Cardiac fibroblast (primary cell): ENCODE data around the gene PPP2R3B.
"Not testable (repeated sequence)": the region's sequence is repeated elsewhere in the genome, so short reads cannot be mapped to it uniquely, and the experiment has no call there.

Experiments used
- DNase-seq, 2 donors: peaks; one replicate each; pipeline versions ENCODE4 v3.0.0 to v3.0.0-alpha.2; 2010; ENCODE audit warnings: low read depth in 2 of 2
- H3K4me3 ChIP-seq, 2 donors: replicated peaks in 1 of 2; 1 replicate in 1 of 2; 2 replicates in 1 of 2; pipeline ENCODE4 v1.5.1; 2011; ENCODE audit warnings: low read depth in 2 of 2, low read length in 2 of 2, mild to moderate bottlenecking in 2 of 2, moderate library complexity in 1 of 2
- CTCF ChIP-seq: IDR thresholded peaks from one replicate; pipeline ENCODE4 v1.5.1; 2011; ENCODE audit warnings: low read depth, mild to moderate bottlenecking, low read length, inconsistent platforms

Gene PPP2R3B

GRCh38 chrX:390459-390858 is 3.8 kb upstream of the PPP2R3B start:
- DNase-seq: no peak
- no peak for TF ChIP-seq CTCF
- no peak overlapping the region for H3K4me3 ChIP-seq

GRCh38 chrX:389021-389441 is 2.3 kb upstream of the PPP2R3B start:
- no peak for TF ChIP-seq CTCF
- DNase-seq: no peak

GRCh38 chrX:387729-388128 is 1.0 kb upstream of the PPP2R3B start:
- no peak for TF ChIP-seq CTCF
- peak overlapping the region; percentile 47 to 92 for H3K4me3 ChIP-seq
- no peak for DNase-seq

More at GRCh38 chrX:389021-389441, 2.3 kb upstream of the PPP2R3B start:
- no peak overlapping the region for H3K4me3 ChIP-seq

GRCh38 chrX:386239-386767 is 404 bp downstream of the PPP2R3B start:
- TF ChIP-seq CTCF: no peak
- DNase-seq: no peak
- H3K4me3 ChIP-seq: peak overlapping the region; percentile 89 to 92

GRCh38 chrX:385736-386135 is 971 bp downstream of the PPP2R3B start:
- DNase-seq: not testable (repeated sequence)
- H3K4me3 ChIP-seq: peak overlapping the region; percentile 89 to 92

GRCh38 chrX:384861-385260 is 1.8 kb downstream of the PPP2R3B start:
- DNase-seq: no peak
- TF ChIP-seq CTCF: no peak
- H3K4me3 ChIP-seq: no peak overlapping the region

GRCh38 chrX:378443-378842 is 8.3 kb downstream of the PPP2R3B start:
- H3K4me3 ChIP-seq: no peak overlapping the region
- no peak for DNase-seq
- TF ChIP-seq CTCF: no peak

GRCh38 chrX:376206-376605 is 10.5 kb downstream of the PPP2R3B start:
- not testable (repeated sequence) for H3K4me3 ChIP-seq, DNase-seq
